Esophagus squamous epithelium (tissue), 4 donors: Measurements from ENCODE around the gene GSG1L2.

ENCODE experiments used
- CTCF ChIP-seq, 6 experiments: fragments of 450-650 bp in 4 of 6; fragments of 200-600 bp in 2 of 6; sonication (generic) in 2 of 6; IDR thresholded peaks; one replicate each; pipeline ENCODE4 v1.5.1; 2016 to 2019; ENCODE audit warnings: antibody characterized with exemption in 6 of 6, mild to moderate bottlenecking in 4 of 6, moderate library complexity in 4 of 6
- POLR2A ChIP-seq, 4 donors: fragments of 450-650 bp; IDR thresholded peaks; one replicate each; pipeline ENCODE4 v1.6.1; 2017; ENCODE audit warnings: antibody characterized with exemption in 4 of 4, mild to moderate bottlenecking in 4 of 4, moderate library complexity in 3 of 4

DNA sequence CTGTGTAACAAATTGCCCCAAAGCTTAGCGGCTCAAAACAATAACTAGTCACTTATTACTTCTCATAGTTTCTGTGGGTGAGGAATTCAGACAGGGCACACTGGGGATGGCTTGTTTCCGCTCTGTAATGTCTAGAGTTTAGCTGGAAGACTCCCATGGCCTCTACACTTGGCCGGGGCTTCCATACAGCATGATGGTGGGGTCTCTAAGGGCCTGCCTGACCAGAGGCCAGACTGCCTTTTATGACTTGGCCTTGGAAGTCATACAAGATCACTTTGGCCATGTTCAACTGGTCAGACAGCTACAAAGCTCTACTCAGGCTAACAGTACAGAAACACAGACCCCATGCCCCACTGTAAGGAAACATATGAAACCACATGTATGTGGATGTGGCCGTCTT lies 12.0 kb upstream of the GSG1L2 start:
- TF ChIP-seq CTCF (IDR thresholded peaks at IDR 0.05) = no peak
- no peak for TF ChIP-seq POLR2A (IDR thresholded peaks at IDR 0.05)
